Fibroblast of lung (primary cell): ENCODE data around the gene OAT.
"Not testable (repeated sequence)": the region's sequence is repeated elsewhere in the genome, so short reads cannot be mapped to it uniquely, and the experiment has no call there.

Source experiments
- CTCF ChIP-seq, 2 donors: IDR thresholded peaks in 1 of 2; conservative IDR thresholded peaks in 1 of 2; 1 replicate in 1 of 2; 2 replicates in 1 of 2; pipeline ENCODE4 v1.5.1; 2011 to 2012; ENCODE audit warnings: low read length in 2 of 2, control low read depth in 1 of 2, inconsistent platforms in 1 of 2, low read depth in 1 of 2, mild to moderate bottlenecking in 1 of 2
- EZH2 ChIP-seq: IDR thresholded peaks from 2 replicates; pipeline ENCODE4 v1.5.1; 2012; ENCODE audit warnings: low read length, control low read depth, mild to moderate bottlenecking; ENCODE audit errors: missing control alignments

GRCh38 chr10:124435683-124436082 is 17.0 kb upstream of the OAT start:
- TF ChIP-seq CTCF (conservative IDR thresholded peaks at IDR 0.05 in 1 of 2, IDR thresholded peaks at IDR 0.05 in 1 of 2; ENCODE audit: low read depth in 1 of 2, low read length in 2 of 2); EZH2: not testable (repeated sequence)
